Endothelial cell of umbilical vein (primary cell): ENCODE results near the gene PDGFA. TPM values are rescaled to one million over a fixed set of nuclear protein-coding genes. Genes with fewer than 3 reads are reported as not detected.

Source experiments
- BruUV-seq: library from RNA; stranded (reverse); fragments of 400-500 nt; replicated peaks from 2 replicates; lab custom pipeline; 2021; lab: Mats Ljungman, UMichigan
- CTCF ChIA-PET: fragments of 300-600, 350-600 bp; sonication (Branson Sonifier 250); formaldehyde crosslinking; loops from one replicate; lab custom pipeline; 2021; ENCODE audit warnings: antibody characterized with exemption, inconsistent platforms; lab: Charles Lee
- POLR2A ChIA-PET: fragments of 300-600, 350-600 bp; sonication (Branson Sonifier 250); formaldehyde crosslinking; loops from one replicate; lab custom pipeline; 2021; ENCODE audit warnings: antibody characterized with exemption, inconsistent platforms; lab: Charles Lee
- DNase-seq: peaks from one replicate; pipeline ENCODE4 v3.0.0-alpha.2; 2011; ENCODE audit warnings: low read depth, low spot score
- FAIRE-seq: peaks from 2 replicates; lab custom pipeline; 2011; peaks lifted over from hg19 to GRCh38; lab: Jason Lieb, UNC
- H2AFZ ChIP-seq: 2 replicates; pipeline ENCODE4 v1.6.0; 2012; ENCODE audit warnings: low read depth, low read length, control low read depth, inconsistent platforms
- H3K27ac ChIP-seq: 2 replicates; pipeline ENCODE4 v1.5.1; 2011; ENCODE audit warnings: low read depth, mild to moderate bottlenecking, control low read depth, low read length, moderate library complexity; ENCODE audit not compliant: insufficient read depth
- H3K27me3 ChIP-seq, 2 experiments: 2 replicates each; pipeline versions ENCODE4 v1.6.0 to v1.6.1; 2011; ENCODE audit warnings: low read length in 2 of 2, mixed read lengths in 1 of 2; ENCODE audit not compliant: control insufficient read depth in 2 of 2, insufficient read depth in 2 of 2
- H3K36me3 ChIP-seq, 2 experiments: 2 replicates in 1 of 2; 3 replicates in 1 of 2; pipeline ENCODE4 v1.5.1; 2011; ENCODE audit warnings: low read length in 2 of 2, mild to moderate bottlenecking in 1 of 2, moderate library complexity in 1 of 2; ENCODE audit not compliant: control insufficient read depth in 2 of 2, insufficient read depth in 2 of 2; ENCODE audit errors: extremely low read depth in 1 of 2
- H3K4me1 ChIP-seq: 3 replicates; pipeline ENCODE4 v1.5.1; 2011; ENCODE audit warnings: mild to moderate bottlenecking, low read length; ENCODE audit not compliant: control insufficient read depth, insufficient read depth; ENCODE audit errors: extremely low read depth
- H3K4me2 ChIP-seq: 2 replicates; pipeline ENCODE4 v1.6.1; 2011; ENCODE audit warnings: low read length, control low read depth, mixed read lengths; ENCODE audit not compliant: insufficient read depth
- H3K4me3 ChIP-seq, 3 experiments: fragments of 200-600 bp in 1 of 3; sonication (generic), shearing (Covaris generic) in 1 of 3; replicated peaks in 1 of 3; 2 replicates each; pipeline ENCODE4 v1.5.1; 2011 to 2016; ENCODE audit warnings: control low read depth in 3 of 3, low read length in 3 of 3, mild to moderate bottlenecking in 2 of 3, inconsistent platforms in 1 of 3, low read depth in 1 of 3, moderate library complexity in 1 of 3; ENCODE audit not compliant: insufficient read depth in 1 of 3
- H3K79me2 ChIP-seq: 2 replicates; pipeline ENCODE4 v1.6.0; 2012; ENCODE audit warnings: low read length, inconsistent platforms; ENCODE audit not compliant: control insufficient read depth, insufficient read depth
- H3K9ac ChIP-seq: replicated peaks from 2 replicates; pipeline ENCODE3; 2011; ENCODE audit warnings: low read length, control low read depth; ENCODE audit not compliant: insufficient read depth; ENCODE audit errors: extremely low read depth
- H3K9me1 ChIP-seq: replicated peaks from 3 replicates; pipeline ENCODE4 v1.6.0; 2011; ENCODE audit warnings: mild to moderate bottlenecking, low read length; ENCODE audit not compliant: control insufficient read depth, insufficient read depth; ENCODE audit errors: extremely low read depth
- H3K9me3 ChIP-seq: replicated peaks from 2 replicates; pipeline ENCODE4 v1.5.1; 2012; ENCODE audit warnings: low read length, inconsistent platforms; ENCODE audit not compliant: control insufficient read depth, insufficient read depth
- H4K20me1 ChIP-seq: replicated peaks from 2 replicates; pipeline ENCODE3; 2011; ENCODE audit warnings: mild to moderate bottlenecking, low read length; ENCODE audit not compliant: control insufficient read depth, insufficient read depth; ENCODE audit errors: extremely low read depth
- CTCF ChIP-seq, 2 donors: IDR thresholded peaks; 1 replicate in 1 of 2; 2 replicates in 1 of 2; pipeline ENCODE4 v1.5.1; 2011; ENCODE audit warnings: low read length in 2 of 2, mild to moderate bottlenecking in 2 of 2, moderate library complexity in 2 of 2, control low read depth in 1 of 2, inconsistent platforms in 1 of 2, low read depth in 1 of 2; ENCODE audit not compliant: insufficient read depth in 1 of 2; ENCODE audit errors: extremely low read depth in 1 of 2
- EZH2 ChIP-seq: IDR thresholded peaks from 2 replicates; pipeline ENCODE4 v1.6.1; 2012; ENCODE audit warnings: borderline replicate concordance, low read depth, mild to moderate bottlenecking, moderate library complexity, low read length, inconsistent platforms; ENCODE audit not compliant: severe bottlenecking
- JUN ChIP-seq: IDR thresholded peaks from 2 replicates; pipeline ENCODE4 v1.6.1; 2011; ENCODE audit warnings: borderline replicate concordance, low read depth; ENCODE audit not compliant: insufficient read length, insufficient read depth
- MYC ChIP-seq: IDR thresholded peaks from one replicate; pipeline ENCODE4 v1.6.1; 2011; ENCODE audit warnings: mild to moderate bottlenecking, low read depth, low read length
- POLR2AphosphoS5 ChIP-seq: IDR thresholded peaks from 2 replicates; pipeline ENCODE4 v1.6.1; 2012; ENCODE audit warnings: low read depth, mild to moderate bottlenecking, control low read depth, low read length, moderate library complexity; ENCODE audit not compliant: insufficient read depth
- dilution Hi-C: fragments of 300-500 bp; cut with MboI; formaldehyde crosslinking; loops from one replicate; pipeline ENCODE4 v1.15.0; 2019; ENCODE audit warnings: low sequenced_read_pairs; ENCODE audit not compliant: extremely low pct_ligation_motif_present
- intact Hi-C: fragments of 100-400 bp; cut with micrococcal nuclease; formaldehyde crosslinking; loops from one replicate; pipeline ENCODE4 v1.10.0; 2022
- polyA plus RNA-seq, 4 experiments: library from polyadenylated mRNA; depleted of rRNA in 3 of 4; stranded (reverse) in 3 of 4; unstranded in 1 of 4; fragments of >200 nt; gene quantifications; 2 replicates each; pipeline versions ENCODE4 v1.2.1 to v1.2.3, GENCODE V29; 2011 to 2012; ENCODE audit warnings: missing spikeins in 1 of 4
- total RNA-seq: library from RNA; stranded (reverse); gene quantifications from 2 replicates; pipeline ENCODE4 v1.2.3, GENCODE V29; 2021
- TF ChIP-seq, protein P1 (sequence below): IDR thresholded peaks from 2 replicates; pipeline ENCODE4 v1.6.1; 2011; ENCODE audit not compliant: insufficient read depth, insufficient read length

Gene PDGFA
- total and polyA plus RNA-seq, 2 donors (not counting 3 experiments of a cell fraction or from before 2014, with no cell fraction given): 17.4 to 62.4 TPM

GRCh38 chr7:512541-513311, 6.9 kb downstream of the PDGFA start:
- peaks cover 4 to 5% of the 10 kb centered on the region in 2 experiments for H3K36me3 ChIP-seq
- H3K9me1 ChIP-seq: no peaks in the 10 kb centered on the region
- no peaks in the 10 kb centered on the region for H3K27me3 ChIP-seq
- peaks cover 65% of the 10 kb centered on the region for H3K79me2 ChIP-seq
- TF ChIP-seq EZH2 (no peak), MYC (no peak), POLR2AphosphoS5 (no peak), JUN (no peak), CTCF (IDR thresholded peaks at IDR 0.05; ENCODE audit: extremely low read depth in 1 of 2, insufficient read depth in 1 of 2, low read depth in 1 of 2, low read length in 2 of 2) (no peak)
- TF ChIP-seq, protein P1, sequence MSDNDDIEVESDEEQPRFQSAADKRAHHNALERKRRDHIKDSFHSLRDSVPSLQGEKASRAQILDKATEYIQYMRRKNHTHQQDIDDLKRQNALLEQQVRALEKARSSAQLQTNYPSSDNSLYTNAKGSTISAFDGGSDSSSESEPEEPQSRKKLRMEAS: no peak
- no peak overlapping the region for H2AFZ ChIP-seq
- H3K27ac ChIP-seq: peak overlapping the region; percentile 72
- no peak overlapping the region for H3K4me3 ChIP-seq
- ChIA-PET POLR2A (no interaction called here), CTCF (interaction anchor here (1.3 kb wide), 1 partner anchor 181 kb away, joined by 3 read pairs; no protein-coding TSS in a partner anchor)
- dilution Hi-C loops: no loop called here
- intact Hi-C loops: no loop called here
- DNase-seq: no peak
- H3K4me1 ChIP-seq: peaks cover 29% of the 10 kb centered on the region
- no peak for FAIRE-seq
- no peaks in the 10 kb centered on the region for H3K9me3 ChIP-seq
- H4K20me1 ChIP-seq: no peaks in the 10 kb centered on the region
- no peak overlapping the region for H3K4me2 ChIP-seq
- BruUV-seq: no TSS peak
- H3K9ac ChIP-seq: no peak overlapping the region
